ENCODE data around the gene TGM5.

- TF ChIP-seq CTCF (IDR thresholded peaks at IDR 0.05; ENCODE audit: low read depth, low read length) (no peak), POLR2A (IDR thresholded peaks at IDR 0.05; ENCODE audit: extremely low read depth, insufficient read length) (no peak), MAX (IDR thresholded peaks at IDR 0.05; ENCODE audit: low read depth, low read length) (no peak)
Measured at GRCh38 chr15:43220991-43221403, 45.7 kb downstream of the TGM5 start, which contains the start of gene EPB42.
